Measurements from ENCODE around the gene SSH2. TPM values are rescaled to one million over a fixed set of nuclear protein-coding genes. Genes with fewer than 3 reads are reported as not detected.

Gene SSH2
- total and polyA plus RNA-seq, 2 of the 13 experiments (the other 11 are each of a cell fraction or from before 2014, with no cell fraction given): 6.0 to 6.4 TPM

- H3K9ac ChIP-seq (ENCODE audit: insufficient read depth, low read depth, low read length): no peak overlapping the region
- H3K27me3 ChIP-seq (ENCODE audit: control insufficient read depth in 1 of 2, insufficient read depth in 2 of 2, low read length in 2 of 2): no peaks in the 10 kb centered on the region
- no peaks in the 10 kb centered on the region for H3K36me3 ChIP-seq (replicated peaks in 1 of 2; ENCODE audit: control insufficient read depth in 1 of 2, insufficient read depth in 2 of 2, low read length in 2 of 2)
- in situ Hi-C loops (cut with HindIII; ENCODE audit: extremely low pct_ligation_motif_present, low pct_unique_long_range_greater_than_20kb) (loop anchor here (10.0 kb wide), 1 partner anchor 148 kb away; the partner anchor contains the start of gene CORO6), intact Hi-C loops (cut with micrococcal nuclease; ENCODE audit: unreplicated experiment) (no loop called here)
- no peak for DNase-seq (ENCODE audit: low spot score)
- H3K27ac ChIP-seq (ENCODE audit: extremely low read length, insufficient read depth, low read length): no peak overlapping the region
- no peak for ATAC-seq
- H3K4me1 ChIP-seq (ENCODE audit: insufficient read depth, low read length): peaks cover 8% of the 10 kb centered on the region
- H3K9me3 ChIP-seq (ENCODE audit: low read length): no peaks in the 10 kb centered on the region
- H3K4me2 ChIP-seq (ENCODE audit: low read depth, low read length): no peak overlapping the region
- CTCF ChIA-PET (ENCODE audit: low intra/inter-chr PET ratio, low total read pairs): no interaction called here
- no TSS peak for BruUV-seq (replicated peaks)
- POLR2A ChIA-PET: no interaction called here
- no peak for FAIRE-seq
- H3K4me3 ChIP-seq (replicated peaks in 1 of 3; ENCODE audit: insufficient read depth in 1 of 3, low read depth in 2 of 3, low read length in 3 of 3): no peak overlapping the region
- 95% methylated on average over 2 of the region's 2 CpGs for WGBS (ENCODE audit: low lambda C conversion rate)
- no peak overlapping the region for H2AFZ ChIP-seq (ENCODE audit: low read length)
- no peak for TF ChIP-seq ZNF354B (CRISPR knock-in tag; IDR thresholded peaks at IDR 0.05)
- TF ChIP-seq ATF7 (IDR thresholded peaks at IDR 0.05): no peak
- no peak for TF ChIP-seq ATF7 (CRISPR knock-in tag; IDR thresholded peaks at IDR 0.05)
- TF ChIP-seq, protein P1, sequence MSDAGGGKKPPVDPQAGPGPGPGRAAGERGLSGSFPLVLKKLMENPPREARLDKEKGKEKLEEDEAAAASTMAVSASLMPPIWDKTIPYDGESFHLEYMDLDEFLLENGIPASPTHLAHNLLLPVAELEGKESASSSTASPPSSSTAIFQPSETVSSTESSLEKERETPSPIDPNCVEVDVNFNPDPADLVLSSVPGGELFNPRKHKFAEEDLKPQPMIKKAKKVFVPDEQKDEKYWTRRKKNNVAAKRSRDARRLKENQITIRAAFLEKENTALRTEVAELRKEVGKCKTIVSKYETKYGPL (CRISPR knock-in tag; IDR thresholded peaks at IDR 0.05): no peak
- TF ChIP-seq, protein P2, sequence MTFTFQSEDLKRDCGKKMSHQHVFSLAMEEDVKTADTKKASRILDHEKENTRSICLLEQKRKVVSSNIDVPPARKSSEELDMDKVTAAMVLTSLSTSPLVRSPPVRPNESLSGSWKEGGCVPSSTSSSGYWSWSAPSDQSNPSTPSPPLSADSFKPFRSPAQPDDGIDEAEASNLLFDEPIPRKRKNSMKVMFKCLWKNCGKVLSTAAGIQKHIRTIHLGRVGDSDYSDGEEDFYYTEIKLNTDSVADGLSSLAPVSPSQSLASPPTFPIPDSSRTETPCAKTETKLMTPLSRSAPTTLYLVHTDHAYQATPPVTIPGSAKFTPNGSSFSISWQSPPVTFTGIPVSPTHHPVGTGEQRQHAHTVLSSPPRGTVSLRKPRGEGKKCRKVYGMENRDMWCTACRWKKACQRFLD (CRISPR knock-in tag; IDR thresholded peaks at IDR 0.05; ENCODE audit: borderline replicate concordance): no peak
- TF ChIP-seq GABPA (IDR thresholded peaks at IDR 0.05; ENCODE audit: low read depth, low read length): no peak
- no peak for TF ChIP-seq GABPA (CRISPR knock-in tag; IDR thresholded peaks at IDR 0.05; ENCODE audit: low read depth)
- TF ChIP-seq TARDBP (CRISPR knock-in tag; IDR thresholded peaks at IDR 0.05): no peak
- no peak for TF ChIP-seq HOMEZ (CRISPR knock-in tag; IDR thresholded peaks at IDR 0.05; ENCODE audit: low read depth)
- TF ChIP-seq ZNF724P (CRISPR knock-in tag; IDR thresholded peaks at IDR 0.05; ENCODE audit: borderline replicate concordance): no peak
- TF ChIP-seq ZNF746 (CRISPR knock-in tag; IDR thresholded peaks at IDR 0.05): no peak
- TF ChIP-seq ZNF766 (CRISPR knock-in tag; IDR thresholded peaks at IDR 0.05; ENCODE audit: borderline replicate concordance): no peak
- TF ChIP-seq DZIP1 (CRISPR knock-in tag; IDR thresholded peaks at IDR 0.05): no peak
- no peak for TF ChIP-seq NCOA5 (CRISPR knock-in tag; IDR thresholded peaks at IDR 0.05)
- no peak for TF ChIP-seq ZNF543 (CRISPR knock-in tag; IDR thresholded peaks at IDR 0.05)
- no peak for TF ChIP-seq ZNF670 (CRISPR knock-in tag; IDR thresholded peaks at IDR 0.05; ENCODE audit: borderline replicate concordance)
- TF ChIP-seq ZNF251 (CRISPR knock-in tag; IDR thresholded peaks at IDR 0.05): no peak
- TF ChIP-seq MED13 (CRISPR knock-in tag; IDR thresholded peaks at IDR 0.05): no peak
- no peaks in the 10 kb centered on the region for H4K20me1 ChIP-seq (ENCODE audit: insufficient read depth, low read length)
- H3K79me2 ChIP-seq (ENCODE audit: insufficient read depth, low read length): no peaks in the 10 kb centered on the region
Observed at GRCh38 chr17:29772981-29773380, 157.0 kb downstream of the SSH2 start.

All from HepG2 (cell line).